Trophoblast cell (in vitro differentiated cells and primary cell): Measurements from ENCODE around the gene DLG2.

Experiments used
- DNase-seq, 2 donors: peaks; one replicate each; pipeline ENCODE4 v3.0.0-alpha.2; 2016
- H2AFZ ChIP-seq: 2 replicates; pipeline ENCODE4 v1.6.1; 2013; ENCODE audit warnings: low read length, moderate library complexity, mild to moderate bottlenecking; ENCODE audit not compliant: insufficient read depth, poor library complexity
- H2AK5ac ChIP-seq: 2 replicates; pipeline ENCODE4 v1.6.1; 2013; ENCODE audit warnings: mild to moderate bottlenecking, low read length
- H2BK120ac ChIP-seq: 2 replicates; pipeline ENCODE4 v1.6.1; 2013; ENCODE audit warnings: low read length, mild to moderate bottlenecking, moderate library complexity; ENCODE audit not compliant: insufficient read depth, poor library complexity
- H2BK12ac ChIP-seq: 2 replicates; pipeline ENCODE4 v1.6.1; 2013; ENCODE audit warnings: mild to moderate bottlenecking, low read length, moderate library complexity
- H2BK5ac ChIP-seq: 2 replicates; pipeline ENCODE4 v1.6.1; 2013; ENCODE audit warnings: low read length, low read depth, moderate library complexity, mild to moderate bottlenecking; ENCODE audit not compliant: poor library complexity
- H3K14ac ChIP-seq: 2 replicates; pipeline ENCODE4 v1.6.1; 2013; ENCODE audit warnings: mild to moderate bottlenecking, low read length
- H3K18ac ChIP-seq: 2 replicates; pipeline ENCODE4 v1.6.1; 2013; ENCODE audit warnings: mild to moderate bottlenecking, low read length
- H3K23ac ChIP-seq: 2 replicates; pipeline ENCODE4 v1.6.1; 2013; ENCODE audit warnings: low read length
- H3K27ac ChIP-seq: 2 replicates; pipeline ENCODE4 v1.5.1; 2013; ENCODE audit warnings: low read depth, mild to moderate bottlenecking, inconsistent platforms, low read length, moderate library complexity
- H3K27me3 ChIP-seq: 2 replicates; pipeline ENCODE4 v1.6.1; 2013; ENCODE audit warnings: inconsistent platforms, mild to moderate bottlenecking, low read length, moderate library complexity; ENCODE audit not compliant: insufficient read depth
- H3K36me3 ChIP-seq, 2 experiments: 1 replicate in 1 of 2; 2 replicates in 1 of 2; pipeline ENCODE4 v1.6.1; 2013; ENCODE audit warnings: low read length in 2 of 2, mild to moderate bottlenecking in 2 of 2, moderate library complexity in 1 of 2; ENCODE audit not compliant: insufficient read depth in 2 of 2, control insufficient read depth in 1 of 2
- H3K4ac ChIP-seq: 2 replicates; pipeline ENCODE4 v1.6.1; 2013; ENCODE audit warnings: low read depth, mild to moderate bottlenecking, low read length, moderate library complexity
- H3K4me1 ChIP-seq, 2 experiments: 1 replicate in 1 of 2; 2 replicates in 1 of 2; pipeline ENCODE4 v1.6.1; 2013; ENCODE audit warnings: low read length in 2 of 2, mild to moderate bottlenecking in 2 of 2, moderate library complexity in 1 of 2; ENCODE audit not compliant: insufficient read depth in 2 of 2, control insufficient read depth in 1 of 2
- H3K4me2 ChIP-seq: 2 replicates; pipeline ENCODE4 v1.6.1; 2013; ENCODE audit warnings: inconsistent platforms, mild to moderate bottlenecking, low read length, moderate library complexity
- H3K4me3 ChIP-seq: 2 replicates; pipeline ENCODE4 v1.5.1; 2013; ENCODE audit warnings: mild to moderate bottlenecking, low read depth, low read length, inconsistent platforms
- H3K79me1 ChIP-seq: one replicate; pipeline ENCODE4 v1.6.1; 2013; ENCODE audit warnings: low read length
- H3K79me2 ChIP-seq: 2 replicates; pipeline ENCODE4 v1.6.1; 2013; ENCODE audit warnings: low read length, mild to moderate bottlenecking; ENCODE audit not compliant: control insufficient read depth, insufficient read depth, poor library complexity
- H3K9ac ChIP-seq: 2 replicates; pipeline ENCODE4 v1.6.1; 2013; ENCODE audit warnings: mild to moderate bottlenecking, low read length
- H3K9me3 ChIP-seq: 2 replicates; pipeline ENCODE4 v1.6.1; 2013; ENCODE audit warnings: low read depth, mild to moderate bottlenecking, control low read depth, inconsistent platforms, low read length; ENCODE audit not compliant: insufficient read depth
- H4K12ac ChIP-seq: 2 replicates; pipeline ENCODE4 v1.6.1; 2013; ENCODE audit warnings: low read depth, mild to moderate bottlenecking, low read length, moderate library complexity
- H4K8ac ChIP-seq: 2 replicates; pipeline ENCODE4 v1.6.1; 2013; ENCODE audit warnings: low read depth, mild to moderate bottlenecking, low read length, moderate library complexity
- H4K91ac ChIP-seq: one replicate; pipeline ENCODE4 v1.6.1; 2013; ENCODE audit warnings: low read depth, mild to moderate bottlenecking, low read length, moderate library complexity
- WGBS: extraction: QIAGEN DNeasy Blood & Tissue Kit; methylation state at CpG from one replicate; pipeline ENCODE4 v1.1.7; 2013; ENCODE audit warnings: missing lambda C conversion rate; ENCODE audit not compliant: insufficient read length, insufficient coverage; ENCODE audit errors: extremely low coverage; 5-methylcytosine and 5-hydroxymethylcytosine counted together

DLG2 gene

DNA sequence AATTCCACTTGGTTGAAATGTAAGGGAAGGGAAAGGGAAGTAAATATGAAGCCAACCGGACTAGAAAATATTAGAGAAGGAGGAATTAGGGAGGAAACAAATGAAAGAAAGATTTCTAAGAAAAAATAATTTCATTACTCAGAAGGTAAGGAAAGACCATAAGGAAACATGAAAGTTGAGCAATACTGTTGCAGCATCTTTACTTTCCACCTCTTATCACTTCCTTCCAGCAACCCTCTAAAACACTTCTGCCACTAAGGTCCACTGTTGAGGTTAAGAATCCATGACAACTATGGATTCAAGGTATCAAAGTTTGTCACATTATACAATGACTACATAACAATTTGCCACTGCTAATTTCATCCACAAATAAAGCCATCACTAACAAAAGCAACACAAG is 308.6 kb downstream of the DLG2 start:
- no peak overlapping the region for H3K9ac ChIP-seq
- no peak overlapping the region for H3K4me3 ChIP-seq
- no peak overlapping the region for H3K23ac ChIP-seq
- H4K91ac ChIP-seq: no peak overlapping the region
- H4K8ac ChIP-seq: no peak overlapping the region
- no peak overlapping the region for H4K12ac ChIP-seq
- no CpG with 5 or more reads among the region's 1 CpG for WGBS
- no peak overlapping the region for H2BK12ac ChIP-seq
- no peak overlapping the region for H3K27ac ChIP-seq
- no peaks in the 10 kb centered on the region for H3K27me3 ChIP-seq
- no peak overlapping the region for H3K14ac ChIP-seq
- no peak for DNase-seq
- no peaks in the 10 kb centered on the region for H3K4me1 ChIP-seq
- H3K4me2 ChIP-seq: no peak overlapping the region
- H3K36me3 ChIP-seq: no peaks in the 10 kb centered on the region
- H2AK5ac ChIP-seq: no peak overlapping the region
- H3K79me1 ChIP-seq: no peaks in the 10 kb centered on the region
- no peaks in the 10 kb centered on the region for H3K79me2 ChIP-seq
- H3K4ac ChIP-seq: no peak overlapping the region
- H2BK120ac ChIP-seq: no peak overlapping the region
- H2BK5ac ChIP-seq: no peak overlapping the region
- no peak overlapping the region for H3K18ac ChIP-seq
- no peak overlapping the region for H2AFZ ChIP-seq
- no peaks in the 10 kb centered on the region for H3K9me3 ChIP-seq

DNA sequence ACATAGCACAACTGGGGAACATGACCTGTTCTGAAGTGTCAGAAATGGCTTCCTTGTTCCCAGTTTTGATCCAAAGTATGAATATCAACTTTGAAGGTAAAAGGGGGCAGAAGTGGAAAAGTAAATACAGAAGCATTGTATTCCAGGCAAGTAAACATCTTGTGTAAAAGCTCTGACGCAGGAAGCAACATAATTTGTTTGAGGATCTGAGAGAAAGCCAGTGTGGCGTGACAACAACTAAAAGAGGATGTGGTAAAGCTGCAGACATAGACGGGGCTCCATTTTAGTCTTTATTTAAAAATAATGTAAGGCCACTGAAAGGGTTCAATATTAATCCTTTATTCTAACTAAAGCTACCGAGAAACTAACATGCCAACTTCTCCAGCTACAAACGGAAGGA is 310.2 kb downstream of the DLG2 start:
- Histone ChIP-seq H3K9me3 (no peaks in the 10 kb centered on the region), H2AK5ac (no peak overlapping the region), H3K36me3 (no peaks in the 10 kb centered on the region), H3K27ac (no peak overlapping the region), H4K91ac (no peak overlapping the region), H3K23ac (no peak overlapping the region), H2BK5ac (no peak overlapping the region), H3K4me2 (no peak overlapping the region), H4K12ac (no peak overlapping the region), H4K8ac (no peak overlapping the region), H3K79me2 (no peaks in the 10 kb centered on the region), H3K4me3 (no peak overlapping the region), H3K9ac (no peak overlapping the region), H3K14ac (no peak overlapping the region), H3K79me1 (no peaks in the 10 kb centered on the region), H3K4me1 (no peaks in the 10 kb centered on the region), H3K4ac (no peak overlapping the region), H3K27me3 (no peaks in the 10 kb centered on the region), H2AFZ (no peak overlapping the region), H2BK12ac (no peak overlapping the region), H3K18ac (no peak overlapping the region), H2BK120ac (no peak overlapping the region)
- WGBS: no CpG with 5 or more reads among the region's 5 CpGs
- DNase-seq: no peak

DNA sequence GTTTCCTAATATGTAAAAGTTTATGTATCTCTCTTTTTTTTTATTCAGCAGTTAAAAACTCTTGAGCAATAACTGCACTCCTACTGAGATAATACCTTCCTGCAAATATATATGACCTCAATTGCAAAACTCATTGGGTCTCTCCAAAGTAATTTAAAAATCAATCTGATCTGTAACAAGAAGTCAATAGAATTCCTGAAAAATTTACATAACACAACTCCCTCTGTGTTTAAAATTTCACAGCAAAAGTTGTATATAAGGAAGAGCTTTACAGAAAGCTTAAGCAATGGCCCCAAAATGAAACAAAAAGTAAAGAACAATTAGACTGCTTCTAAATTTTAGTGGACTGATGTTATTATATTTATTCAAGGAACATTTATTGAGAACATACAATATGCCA is 313.4 kb downstream of the DLG2 start:
- Histone ChIP-seq H2BK12ac (no peak overlapping the region), H2BK120ac (no peak overlapping the region), H3K14ac (no peak overlapping the region), H3K79me1 (no peaks in the 10 kb centered on the region), H3K4me1 (no peaks in the 10 kb centered on the region), H3K9ac (no peak overlapping the region), H2AK5ac (no peak overlapping the region), H4K12ac (no peak overlapping the region), H3K4me2 (no peak overlapping the region), H3K27ac (no peak overlapping the region), H3K9me3 (no peaks in the 10 kb centered on the region), H3K4ac (no peak overlapping the region), H3K36me3 (no peaks in the 10 kb centered on the region), H3K79me2 (no peaks in the 10 kb centered on the region), H4K91ac (no peak overlapping the region), H2AFZ (no peak overlapping the region), H3K27me3 (no peaks in the 10 kb centered on the region), H3K4me3 (no peak overlapping the region), H3K23ac (no peak overlapping the region), H3K18ac (no peak overlapping the region), H2BK5ac (no peak overlapping the region), H4K8ac (no peak overlapping the region)
- DNase-seq: no peak

DNA sequence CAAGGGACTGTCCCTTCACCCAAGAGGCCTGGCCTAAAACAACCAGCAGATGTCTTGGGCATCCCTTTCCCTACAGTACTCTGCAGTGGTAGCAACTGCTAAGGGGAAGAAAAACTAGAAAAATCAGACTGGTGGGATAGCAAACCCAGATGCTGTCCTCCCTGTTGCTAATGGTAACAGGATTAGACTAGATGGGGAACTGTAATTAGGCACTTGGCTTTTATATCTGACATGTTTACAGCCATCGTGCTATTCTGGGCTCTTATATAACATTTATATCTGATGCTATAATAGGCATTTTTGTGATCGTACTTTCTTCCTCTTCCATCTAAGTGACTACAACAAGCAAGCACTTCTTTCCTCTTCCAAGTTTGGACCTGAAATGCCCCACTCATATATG is 316.7 kb downstream of the DLG2 start:
- no peak overlapping the region for H3K9ac ChIP-seq
- no CpG with 5 or more reads among the region's 2 CpGs for WGBS
- H3K79me1 ChIP-seq: no peaks in the 10 kb centered on the region
- H3K79me2 ChIP-seq: no peaks in the 10 kb centered on the region
- H3K9me3 ChIP-seq: no peaks in the 10 kb centered on the region
- H2BK5ac ChIP-seq: no peak overlapping the region
- H4K8ac ChIP-seq: no peak overlapping the region
- no peak overlapping the region for H3K27ac ChIP-seq
- no peaks in the 10 kb centered on the region for H3K4me1 ChIP-seq
- H3K4ac ChIP-seq: no peak overlapping the region
- no peak overlapping the region for H2AFZ ChIP-seq
- no peaks in the 10 kb centered on the region for H3K36me3 ChIP-seq
- H3K4me3 ChIP-seq: no peak overlapping the region
- H2BK12ac ChIP-seq: no peak overlapping the region
- no peak overlapping the region for H3K4me2 ChIP-seq
- no peaks in the 10 kb centered on the region for H3K27me3 ChIP-seq
- no peak overlapping the region for H2BK120ac ChIP-seq
- no peak overlapping the region for H2AK5ac ChIP-seq
- H3K18ac ChIP-seq: no peak overlapping the region
- no peak for DNase-seq
- no peak overlapping the region for H3K14ac ChIP-seq
- no peak overlapping the region for H3K23ac ChIP-seq
- no peak overlapping the region for H4K12ac ChIP-seq
- H4K91ac ChIP-seq: no peak overlapping the region

DNA sequence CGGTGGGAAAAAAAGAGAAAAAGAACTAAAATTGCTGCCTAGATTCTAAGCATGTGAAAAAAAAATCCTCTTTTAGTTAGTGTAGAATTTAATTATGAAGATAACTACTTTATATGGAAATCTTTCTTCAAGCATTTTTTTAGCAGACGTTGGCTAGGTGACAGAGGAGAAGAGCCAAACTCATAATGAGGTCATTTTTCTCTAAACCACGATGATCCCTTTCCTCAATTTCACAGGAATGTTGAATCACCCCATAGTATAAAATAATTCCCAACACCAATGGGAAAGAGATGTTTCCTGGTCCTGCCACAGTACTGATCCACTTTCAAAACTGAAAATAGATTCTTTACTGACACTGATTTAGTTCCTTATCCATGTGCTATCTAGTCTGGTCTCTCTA is 319.8 kb downstream of the DLG2 start:
- no peak overlapping the region for H2AK5ac ChIP-seq
- no peak overlapping the region for H2BK120ac ChIP-seq
- no peak overlapping the region for H3K18ac ChIP-seq
- no peaks in the 10 kb centered on the region for H3K4me1 ChIP-seq
- no peak overlapping the region for H4K8ac ChIP-seq
- no peak overlapping the region for H3K23ac ChIP-seq
- no peaks in the 10 kb centered on the region for H3K27me3 ChIP-seq
- H3K4me3 ChIP-seq: no peak overlapping the region
- H3K9ac ChIP-seq: no peak overlapping the region
- no CpG with 5 or more reads among the region's 3 CpGs for WGBS
- no peak overlapping the region for H3K4me2 ChIP-seq
- no peak overlapping the region for H4K91ac ChIP-seq
- no peaks in the 10 kb centered on the region for H3K79me1 ChIP-seq
- no peaks in the 10 kb centered on the region for H3K36me3 ChIP-seq
- H3K79me2 ChIP-seq: no peaks in the 10 kb centered on the region
- no peak overlapping the region for H2BK12ac ChIP-seq
- H4K12ac ChIP-seq: no peak overlapping the region
- no peak for DNase-seq
- H3K14ac ChIP-seq: no peak overlapping the region
- no peak overlapping the region for H3K27ac ChIP-seq
- no peak overlapping the region for H2AFZ ChIP-seq
- no peak overlapping the region for H3K4ac ChIP-seq
- no peak overlapping the region for H2BK5ac ChIP-seq
- H3K9me3 ChIP-seq: no peaks in the 10 kb centered on the region
